GM12891 (cell line): ENCODE measurements around the gene IGF2R.

Source experiments
- DNase-seq: peaks from one replicate; pipeline ENCODE4 v3.0.0; 2011; ENCODE audit warnings: low spot score; ENCODE audit not compliant: insufficient read length
- FAIRE-seq: peaks from 2 replicates; lab custom pipeline; 2011; peaks lifted over from hg19 to GRCh38; lab: Jason Lieb, UNC
- PAX5 ChIP-seq: IDR thresholded peaks from 2 replicates; pipeline ENCODE4 v1.6.1; 2011; ENCODE audit warnings: low read length, moderate library complexity, mild to moderate bottlenecking; ENCODE audit not compliant: insufficient read depth, severe bottlenecking
- POLR2A ChIP-seq: IDR thresholded peaks from 2 replicates; pipeline ENCODE4 v1.6.1; 2011; ENCODE audit warnings: low read depth, low read length, control low read depth
- POLR2AphosphoS5 ChIP-seq: IDR thresholded peaks from 2 replicates; pipeline ENCODE4 v1.6.1; 2011; ENCODE audit warnings: low read depth, low read length, control low read depth
- POU2F2 ChIP-seq: IDR thresholded peaks from 2 replicates; pipeline ENCODE4 v1.6.1; 2011; ENCODE audit warnings: low read depth, mild to moderate bottlenecking, control low read depth, low read length, moderate library complexity
- SPI1 ChIP-seq: IDR thresholded peaks from 2 replicates; pipeline ENCODE4 v1.6.1; 2011; ENCODE audit warnings: low read depth, low read length, control low read depth
- TAF1 ChIP-seq: IDR thresholded peaks from 2 replicates; pipeline ENCODE4 v1.6.1; 2011; ENCODE audit warnings: low read depth, low read length, control low read depth

Gene IGF2R

GRCh38 chr6:160031871-160032270 lies 63.0 kb downstream of the IGF2R start:
- TF ChIP-seq TAF1: no peak
- TF ChIP-seq POLR2A: no peak
- no peak for TF ChIP-seq POLR2AphosphoS5
- no peak for TF ChIP-seq SPI1
- no peak for TF ChIP-seq POU2F2
- no peak for TF ChIP-seq PAX5
- DNase-seq (no peak), FAIRE-seq (no peak)

DNA sequence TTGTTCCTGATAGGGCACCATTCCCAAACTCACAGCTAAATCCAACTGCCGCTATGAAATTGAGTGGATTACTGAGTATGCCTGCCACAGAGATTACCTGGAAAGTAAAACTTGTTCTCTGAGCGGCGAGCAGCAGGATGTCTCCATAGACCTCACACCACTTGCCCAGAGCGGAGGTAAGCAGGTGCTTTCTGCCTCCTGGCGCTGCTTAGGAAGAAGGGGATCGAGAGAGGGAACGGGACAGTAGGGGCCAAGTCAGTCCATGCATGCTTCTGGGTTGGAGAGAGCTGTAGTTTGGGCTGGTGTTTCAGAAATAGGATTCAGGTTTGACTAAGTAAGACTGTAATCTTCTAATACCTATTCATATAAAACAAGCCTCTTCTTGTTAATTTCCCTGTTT lies 63.7 kb downstream of the IGF2R start:
- TF ChIP-seq POLR2A: no peak
- no peak for TF ChIP-seq TAF1
- no peak for TF ChIP-seq POU2F2
- FAIRE-seq (no peak), DNase-seq (no peak)

GRCh38 chr6:160034036-160034930 lies 65.4 kb downstream of the IGF2R start:
- TF ChIP-seq PAX5 (no peak), TAF1 (no peak)
- FAIRE-seq: no peak
- no peak for DNase-seq

- DNase-seq (no peak), FAIRE-seq (no peak)
- TF ChIP-seq POLR2AphosphoS5: no peak
- TF ChIP-seq PAX5: no peak
These were observed 66.4 kb downstream of the IGF2R start for GRCh38 chr6:160035241-160035640.

GRCh38 chr6:160035693-160036330 lies 66.9 kb downstream of the IGF2R start:
- no peak for FAIRE-seq
- TF ChIP-seq SPI1 (no peak), POLR2A (no peak), POLR2AphosphoS5 (no peak), PAX5 (no peak), POU2F2 (no peak), TAF1 (no peak)
- no peak for DNase-seq

DNA sequence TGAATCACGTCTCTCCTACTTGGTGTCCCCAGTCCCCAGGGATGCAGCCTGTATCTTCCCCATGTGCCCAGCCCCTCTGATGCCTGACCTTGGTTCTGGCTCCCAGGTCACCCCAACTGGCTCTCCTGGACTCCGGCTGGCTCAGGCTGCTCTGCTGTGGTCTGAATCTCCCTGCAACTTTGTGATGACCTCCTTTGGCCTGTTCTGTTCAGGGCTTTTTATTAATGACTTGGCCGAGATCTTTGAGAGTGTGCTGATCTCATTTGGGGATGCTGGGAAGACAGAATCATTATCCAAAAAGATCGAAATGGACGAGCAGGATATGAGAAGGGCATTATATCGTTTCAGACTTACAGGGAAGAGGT lies 67.4 kb downstream of the IGF2R start:
- DNase-seq (no peak), FAIRE-seq (no peak)
- TF ChIP-seq POLR2AphosphoS5: no peak
- TF ChIP-seq SPI1: no peak
- TF ChIP-seq TAF1: no peak
- TF ChIP-seq POLR2A: no peak
- no peak for TF ChIP-seq PAX5
- TF ChIP-seq POU2F2: no peak

DNA sequence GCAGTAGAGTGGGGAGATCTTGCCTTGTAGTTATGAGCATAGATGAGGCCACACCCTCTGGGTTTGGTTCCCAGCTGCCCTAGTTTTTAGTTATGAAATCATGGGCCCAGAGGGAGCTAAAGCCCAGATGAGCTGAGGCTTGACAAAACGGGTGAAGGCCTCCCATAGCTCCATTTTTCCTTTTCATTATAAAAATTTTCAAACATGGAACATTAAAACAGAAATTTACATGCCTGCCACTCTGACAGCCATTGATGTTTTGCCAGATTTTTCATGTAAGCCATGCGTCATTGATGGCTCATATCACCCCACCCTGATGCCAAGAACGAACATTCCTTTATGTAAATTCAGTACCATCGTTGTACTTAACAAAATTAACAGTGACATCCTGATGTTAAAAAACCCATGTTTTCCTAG lies 67.9 kb downstream of the IGF2R start:
- TF ChIP-seq PAX5 (no peak), POLR2AphosphoS5 (no peak), POU2F2 (no peak), POLR2A (no peak), TAF1 (no peak), SPI1 (no peak)
- no peak for FAIRE-seq
- no peak for DNase-seq

- no peak for DNase-seq
- TF ChIP-seq POLR2AphosphoS5 (no peak), SPI1 (no peak), TAF1 (no peak), POU2F2 (no peak)
- no peak for FAIRE-seq
These were observed 69.6 kb downstream of the IGF2R start for GRCh38 chr6:160038479-160038878.

GRCh38 chr6:160039441-160039840 lies 70.6 kb downstream of the IGF2R start:
- TF ChIP-seq TAF1 (no peak), SPI1 (no peak)
- DNase-seq: no peak
- no peak for FAIRE-seq

DNA sequence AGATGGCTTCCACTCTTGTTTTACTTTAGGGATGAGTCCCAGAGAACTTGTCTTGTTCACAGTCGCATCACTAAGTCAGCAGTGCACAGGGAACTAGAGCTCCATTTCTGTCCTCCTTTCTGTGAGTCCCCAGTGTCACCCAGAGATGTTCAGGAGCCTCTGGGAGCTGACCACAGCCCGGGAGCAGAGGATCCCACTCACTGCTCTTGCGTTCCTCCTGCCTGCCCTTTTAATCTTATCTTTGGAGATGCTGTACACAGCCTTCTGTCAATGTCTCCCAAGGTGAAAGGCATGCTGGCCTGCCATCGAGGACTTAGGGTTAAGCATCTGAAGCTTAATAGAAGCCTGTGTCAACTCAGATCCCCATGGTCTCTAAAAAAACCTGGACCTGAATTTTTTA lies 71.2 kb downstream of the IGF2R start:
- DNase-seq: no peak
- FAIRE-seq: no peak
- TF ChIP-seq SPI1 (no peak), POLR2AphosphoS5 (no peak), POU2F2 (no peak), PAX5 (no peak), POLR2A (no peak), TAF1 (no peak)
